Sigmoid colon (tissue), 7 donors: ENCODE results near the gene TIGAR. TPM values are rescaled to one million over a fixed set of nuclear protein-coding genes. Genes with fewer than 3 reads are reported as not detected.
A peak's percentile ranks its signal among the peaks of the same experiment; 100 is the strongest.

Experiments
- DNase-seq: peaks from one replicate; pipeline ENCODE4 v3.0.0-alpha.2; 2019
- H3K27ac ChIP-seq, 4 donors: fragments of 200-600 bp; sonication (generic); one replicate each; pipeline ENCODE4 v1.5.1; 2016 to 2019; ENCODE audit warnings: mild to moderate bottlenecking in 1 of 4
- H3K27me3 ChIP-seq, 3 donors: fragments of 200-600 bp; sonication (generic); one replicate each; pipeline ENCODE4 v1.5.1; 2019; ENCODE audit warnings: mild to moderate bottlenecking in 1 of 3
- H3K36me3 ChIP-seq, 4 donors: fragments of 200-600 bp; sonication (generic); one replicate each; pipeline ENCODE4 v1.5.1; 2016 to 2019
- H3K4me1 ChIP-seq, 4 donors: fragments of 200-600 bp; sonication (generic); one replicate each; pipeline ENCODE4 v1.5.1; 2017 to 2019
- H3K4me3 ChIP-seq, 4 donors: fragments of 200-600 bp; sonication (generic); one replicate each; pipeline ENCODE4 v1.5.1; 2017 to 2019; ENCODE audit warnings: mild to moderate bottlenecking in 2 of 4, moderate library complexity in 1 of 4
- H3K9me3 ChIP-seq, 4 donors: fragments of 200-600 bp in 3 of 4; sonication (generic) in 3 of 4; one replicate each; pipeline versions ENCODE4 v1.5.1 to v1.6.1; 2013 to 2019
- EP300 ChIP-seq, 4 donors: sonication (generic); formaldehyde crosslinking; IDR thresholded peaks; one replicate each; pipeline ENCODE4 v1.6.1; 2017; ENCODE audit warnings: antibody characterized with exemption in 4 of 4
- POLR2A ChIP-seq, 2 donors: fragments of 450-650 bp; IDR thresholded peaks; one replicate each; pipeline ENCODE4 v1.6.1; 2016; ENCODE audit warnings: antibody characterized with exemption in 2 of 2, mild to moderate bottlenecking in 2 of 2, moderate library complexity in 2 of 2
- POLR2AphosphoS5 ChIP-seq, 4 donors: sonication (generic); formaldehyde crosslinking; IDR thresholded peaks; one replicate each; pipeline ENCODE4 v1.6.1; 2017; ENCODE audit warnings: antibody characterized with exemption in 4 of 4
- WGBS, 2 donors: extraction: QIAGEN DNeasy Blood & Tissue Kit; methylation state at CpG; one replicate each; pipeline ENCODE4 v1.1.7; 2013; 5-methylcytosine and 5-hydroxymethylcytosine counted together
- intact Hi-C: fragments of 100-400 bp; cut with DNase I; formaldehyde crosslinking; loops from one replicate; pipeline ENCODE4 v1.15.1; 2023
- polyA plus RNA-seq, 3 donors: library from polyadenylated mRNA; stranded (reverse); fragments of 200-250 nt; gene quantifications; one replicate each; pipeline ENCODE4 v1.2.3, GENCODE V29; 2013
- total RNA-seq, 4 donors: library from RNA; depleted of rRNA; stranded (reverse); fragments of >200 nt; gene quantifications; one replicate each; pipeline ENCODE4 v1.1.0, GENCODE V29; 2016
- TF ChIP-seq, protein P1 (sequence below), 4 experiments: fragments of 450-650 bp in 3 of 4; fragments of 200-600 bp in 1 of 4; IDR thresholded peaks; one replicate each; pipeline ENCODE4 v1.5.1; 2016 to 2019; ENCODE audit warnings: antibody characterized with exemption in 4 of 4, mild to moderate bottlenecking in 3 of 4, moderate library complexity in 2 of 4
- donor health status: healthy with polysubstance abuse.
- donor health status: Bipolar disorder and iron deficiency.
- donor health status: healthy.

The TIGAR gene
- total and polyA plus RNA-seq, 7 donors, result 4.4 to 14.6 (median 6.0) TPM

DNA sequence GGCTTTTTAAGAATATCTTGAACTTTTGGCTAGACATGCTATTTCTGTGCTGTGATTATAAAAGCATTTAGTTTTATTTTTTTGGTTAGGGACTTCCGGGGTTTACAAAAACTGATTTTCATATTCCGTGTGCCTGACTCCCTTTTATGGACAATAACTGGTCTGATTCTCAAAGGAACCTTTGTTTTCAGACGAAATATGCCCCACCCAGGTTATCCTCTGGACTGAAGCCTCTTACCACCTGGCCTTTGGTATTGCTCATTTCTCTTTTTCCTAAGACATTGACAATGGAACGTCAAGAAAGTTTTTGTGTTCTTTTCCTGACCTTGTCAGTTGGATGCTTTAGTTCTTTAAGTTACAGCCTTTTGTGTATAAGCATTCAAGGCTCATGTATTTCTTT lies 10.8 kb downstream of the TIGAR start:
- Histone ChIP-seq H3K27ac (no peak overlapping the region), H3K9me3 (no peaks in the 10 kb centered on the region), H3K27me3 (no peaks in the 10 kb centered on the region), H3K36me3 (peaks cover 0 to 8% (median 4%) of the 10 kb centered on the region in 4 donors), H3K4me3 (no peak overlapping the region), H3K4me1 (peaks cover 0 to 9% (median 5%) of the 10 kb centered on the region in 4 donors)
- WGBS, 2 donors, result 16 to 52% methylated on average over 4 of the region's 4 CpGs
- DNase-seq, result no peak
- intact Hi-C loops, result no loop called here
- TF ChIP-seq POLR2A (IDR thresholded peaks at IDR 0.05) (no peak), POLR2AphosphoS5 (IDR thresholded peaks at IDR 0.05) (no peak), EP300 (IDR thresholded peaks at IDR 0.05) (no peak)
- TF ChIP-seq, protein P1, sequence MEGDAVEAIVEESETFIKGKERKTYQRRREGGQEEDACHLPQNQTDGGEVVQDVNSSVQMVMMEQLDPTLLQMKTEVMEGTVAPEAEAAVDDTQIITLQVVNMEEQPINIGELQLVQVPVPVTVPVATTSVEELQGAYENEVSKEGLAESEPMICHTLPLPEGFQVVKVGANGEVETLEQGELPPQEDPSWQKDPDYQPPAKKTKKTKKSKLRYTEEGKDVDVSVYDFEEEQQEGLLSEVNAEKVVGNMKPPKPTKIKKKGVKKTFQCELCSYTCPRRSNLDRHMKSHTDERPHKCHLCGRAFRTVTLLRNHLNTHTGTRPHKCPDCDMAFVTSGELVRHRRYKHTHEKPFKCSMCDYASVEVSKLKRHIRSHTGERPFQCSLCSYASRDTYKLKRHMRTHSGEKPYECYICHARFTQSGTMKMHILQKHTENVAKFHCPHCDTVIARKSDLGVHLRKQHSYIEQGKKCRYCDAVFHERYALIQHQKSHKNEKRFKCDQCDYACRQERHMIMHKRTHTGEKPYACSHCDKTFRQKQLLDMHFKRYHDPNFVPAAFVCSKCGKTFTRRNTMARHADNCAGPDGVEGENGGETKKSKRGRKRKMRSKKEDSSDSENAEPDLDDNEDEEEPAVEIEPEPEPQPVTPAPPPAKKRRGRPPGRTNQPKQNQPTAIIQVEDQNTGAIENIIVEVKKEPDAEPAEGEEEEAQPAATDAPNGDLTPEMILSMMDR (IDR thresholded peaks at IDR 0.05), result no peak

DNA sequence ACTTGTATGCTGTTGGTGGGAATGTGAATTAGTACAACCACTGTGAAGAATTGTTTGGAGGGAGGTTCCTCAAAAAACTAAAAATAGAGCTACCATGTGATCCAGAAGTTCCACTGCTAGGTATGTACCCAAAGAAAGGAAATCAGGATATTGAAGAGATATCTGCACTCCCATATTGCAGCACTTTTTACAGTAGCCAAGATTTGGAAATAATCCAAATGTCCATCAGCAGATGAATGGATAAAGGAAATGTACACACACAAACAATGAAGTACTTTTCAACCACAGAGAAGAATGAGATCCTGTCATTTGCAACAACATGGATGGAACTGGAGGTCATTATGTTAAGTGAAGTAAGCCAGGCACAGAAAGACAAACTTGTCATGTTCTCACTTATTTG lies 25.9 kb downstream of the TIGAR start:
- TF ChIP-seq POLR2AphosphoS5 (IDR thresholded peaks at IDR 0.05), result no peak
- TF ChIP-seq EP300 (IDR thresholded peaks at IDR 0.05), result no peak
- no peak for TF ChIP-seq POLR2A (IDR thresholded peaks at IDR 0.05)
- TF ChIP-seq, protein P1 (IDR thresholded peaks at IDR 0.05), result no peak
- Histone ChIP-seq H3K9me3 (no peaks in the 10 kb centered on the region), H3K4me1 (no peaks in the 10 kb centered on the region), H3K36me3 (peaks cover 0 to 28% (median 4%) of the 10 kb centered on the region in 4 donors), H3K27ac (no peak overlapping the region), H3K4me3 (no peak overlapping the region), H3K27me3 (no peaks in the 10 kb centered on the region)
- DNase-seq, result no peak
- intact Hi-C loops, result no loop called here

DNA sequence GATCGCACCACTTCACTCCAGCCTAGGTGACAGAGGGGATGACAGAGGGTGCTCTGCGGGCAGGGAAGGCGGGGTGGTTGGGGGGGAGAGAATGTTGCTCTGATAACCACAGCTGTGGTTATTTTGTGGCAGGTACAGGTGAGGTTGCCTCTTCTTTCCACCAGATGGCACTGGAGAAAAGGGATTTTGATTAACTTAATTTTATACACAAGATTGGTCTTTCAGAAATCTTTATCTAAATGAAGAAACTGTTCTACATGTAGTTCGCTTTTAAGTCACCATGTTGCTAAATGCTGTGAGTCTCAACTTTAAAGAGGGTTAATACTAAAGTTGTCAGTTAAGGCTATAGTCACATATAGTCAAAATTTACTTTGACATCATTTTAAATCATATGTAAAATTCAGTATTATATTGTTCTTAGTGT lies 32.8 kb downstream of the TIGAR start:
- H3K27me3 ChIP-seq, result no peaks in the 10 kb centered on the region
- no peak overlapping the region for H3K4me3 ChIP-seq
- DNase-seq, result no peak
- 33 to 51% methylated on average over 4 of the region's 4 CpGs for WGBS, 2 donors
- intact Hi-C loops, result loop anchor here (2.0 to 5.0 kb wide), 2 partner anchors 64 to 173 kb away; no protein-coding TSS in a partner anchor
- no peaks in the 10 kb centered on the region for H3K9me3 ChIP-seq
- H3K36me3 ChIP-seq, result peaks cover 0 to 44% (median 8%) of the 10 kb centered on the region in 4 donors
- H3K27ac ChIP-seq, result no peak overlapping the region
- no peaks in the 10 kb centered on the region for H3K4me1 ChIP-seq
- TF ChIP-seq EP300 (IDR thresholded peaks at IDR 0.05), result no peak
- TF ChIP-seq, protein P1 (IDR thresholded peaks at IDR 0.05), result peak in 3 of 4 experiments; percentile 44 to 55 (median 50)

DNA sequence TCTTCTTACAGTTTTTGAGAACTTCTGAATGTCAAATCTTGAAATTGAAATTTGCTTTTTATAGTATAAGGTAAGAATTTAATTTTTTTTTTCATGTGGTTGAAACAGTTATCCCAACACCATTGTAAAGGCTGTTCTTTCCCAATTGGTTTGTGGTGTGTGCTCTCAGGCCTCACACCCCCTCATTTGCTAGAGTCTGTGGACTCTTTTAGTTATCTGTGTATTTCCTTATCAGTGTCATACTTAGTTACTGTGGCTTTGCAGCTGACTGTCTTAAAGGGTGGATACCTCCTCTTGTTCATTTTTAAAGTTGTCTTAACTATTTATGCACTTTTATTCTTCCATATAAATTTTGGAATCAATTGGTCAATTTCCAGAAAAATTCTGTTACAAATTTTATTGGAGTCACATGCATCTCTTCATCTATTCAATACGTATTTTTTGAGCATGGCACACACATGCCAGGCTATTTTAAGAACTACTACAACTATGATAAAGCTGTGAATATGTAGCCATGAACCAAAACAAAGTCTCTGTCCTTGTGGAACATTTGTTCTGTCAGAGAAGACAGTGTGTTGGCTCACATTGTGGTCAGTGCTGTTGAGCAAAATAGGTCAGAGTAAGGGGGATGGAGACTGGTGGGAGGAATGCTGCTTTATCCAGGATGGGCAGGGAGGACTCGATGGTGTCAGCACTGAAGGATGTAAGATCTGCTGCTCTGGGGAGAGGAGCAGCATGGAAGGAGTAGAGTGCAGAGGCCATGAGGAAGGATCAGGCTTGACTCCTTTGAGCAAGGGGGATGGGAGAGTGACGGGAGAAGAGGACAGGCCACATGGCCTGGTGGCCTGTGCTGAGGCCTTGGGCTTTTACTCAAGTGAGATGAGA lies 34.4 kb downstream of the TIGAR start:
- H3K4me3 ChIP-seq, result no peak overlapping the region
- intact Hi-C loops, result loop anchor here (2.0 kb wide), 1 partner anchor 171 kb away; no protein-coding TSS in a partner anchor
- H3K27ac ChIP-seq, result no peak overlapping the region
- H3K9me3 ChIP-seq, result no peaks in the 10 kb centered on the region
- no peaks in the 10 kb centered on the region for H3K27me3 ChIP-seq
- 88 to 91% methylated on average over 3 of the region's 3 CpGs for WGBS, 2 donors
- no peak for DNase-seq
- TF ChIP-seq EP300 (IDR thresholded peaks at IDR 0.05) (no peak), POLR2A (IDR thresholded peaks at IDR 0.05) (no peak), POLR2AphosphoS5 (IDR thresholded peaks at IDR 0.05) (no peak)
- TF ChIP-seq, protein P1 (IDR thresholded peaks at IDR 0.05), result no peak
- no peaks in the 10 kb centered on the region for H3K4me1 ChIP-seq
- peaks cover 0 to 32% (median 4%) of the 10 kb centered on the region in 4 donors for H3K36me3 ChIP-seq
